ENCODE results near the gene PLA2G4F.

DNA sequence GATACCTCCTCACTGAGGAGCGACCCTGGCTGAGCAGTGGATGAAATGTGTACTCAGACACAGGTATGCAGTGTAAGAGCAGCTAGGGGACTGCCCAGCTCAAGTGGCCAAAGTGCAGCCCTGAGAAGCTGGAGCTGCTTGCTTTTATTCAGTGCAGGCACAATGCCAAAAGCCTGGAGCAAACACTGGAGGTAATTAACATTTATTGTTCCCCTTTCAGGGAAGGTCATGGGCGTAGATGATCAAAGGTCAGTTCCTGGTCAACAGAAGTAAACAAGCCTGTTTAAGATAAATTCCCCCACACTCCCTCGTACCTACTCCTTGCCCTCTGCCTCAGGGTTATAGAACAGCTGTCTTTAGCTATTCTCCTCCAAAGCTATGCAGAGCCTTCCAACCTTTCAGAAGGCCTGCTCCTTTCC, 17.5 kb downstream of the PLA2G4F start:
- TF ChIP-seq RAD21 (IDR thresholded peaks at IDR 0.05; ENCODE audit: low read depth) (no peak), ZNF274 (IDR thresholded peaks at IDR 0.05; ENCODE audit: low read depth, low read length) (no peak), POLR2AphosphoS5 (IDR thresholded peaks at IDR 0.05; ENCODE audit: low read depth, low read length) (no peak), EZH2 (IDR thresholded peaks at IDR 0.05) (no peak), CBX3 (IDR thresholded peaks at IDR 0.05; ENCODE audit: low read depth) (no peak), EZH2phosphoT487 (IDR thresholded peaks at IDR 0.05; ENCODE audit: borderline replicate concordance) (no peak), POLR2A (IDR thresholded peaks at IDR 0.05; ENCODE audit: borderline replicate concordance, extremely low read depth, insufficient read depth, insufficient read length) (no peak), JUND (IDR thresholded peaks at IDR 0.05) (no peak), SRF (IDR thresholded peaks at IDR 0.05; ENCODE audit: low read depth) (no peak), TCF7L2 (IDR thresholded peaks at IDR 0.05; ENCODE audit: borderline replicate concordance, extremely low read depth, insufficient read depth, insufficient read length) (no peak)
- TF ChIP-seq, protein P1, sequence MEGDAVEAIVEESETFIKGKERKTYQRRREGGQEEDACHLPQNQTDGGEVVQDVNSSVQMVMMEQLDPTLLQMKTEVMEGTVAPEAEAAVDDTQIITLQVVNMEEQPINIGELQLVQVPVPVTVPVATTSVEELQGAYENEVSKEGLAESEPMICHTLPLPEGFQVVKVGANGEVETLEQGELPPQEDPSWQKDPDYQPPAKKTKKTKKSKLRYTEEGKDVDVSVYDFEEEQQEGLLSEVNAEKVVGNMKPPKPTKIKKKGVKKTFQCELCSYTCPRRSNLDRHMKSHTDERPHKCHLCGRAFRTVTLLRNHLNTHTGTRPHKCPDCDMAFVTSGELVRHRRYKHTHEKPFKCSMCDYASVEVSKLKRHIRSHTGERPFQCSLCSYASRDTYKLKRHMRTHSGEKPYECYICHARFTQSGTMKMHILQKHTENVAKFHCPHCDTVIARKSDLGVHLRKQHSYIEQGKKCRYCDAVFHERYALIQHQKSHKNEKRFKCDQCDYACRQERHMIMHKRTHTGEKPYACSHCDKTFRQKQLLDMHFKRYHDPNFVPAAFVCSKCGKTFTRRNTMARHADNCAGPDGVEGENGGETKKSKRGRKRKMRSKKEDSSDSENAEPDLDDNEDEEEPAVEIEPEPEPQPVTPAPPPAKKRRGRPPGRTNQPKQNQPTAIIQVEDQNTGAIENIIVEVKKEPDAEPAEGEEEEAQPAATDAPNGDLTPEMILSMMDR (IDR thresholded peaks at IDR 0.05 in 2 of 3, conservative IDR thresholded peaks at IDR 0.05 in 1 of 3; ENCODE audit: borderline replicate concordance in 1 of 3, insufficient read depth in 1 of 3, low read depth in 2 of 3, low read length in 2 of 3) = no peak
- TF ChIP-seq, protein P2, sequence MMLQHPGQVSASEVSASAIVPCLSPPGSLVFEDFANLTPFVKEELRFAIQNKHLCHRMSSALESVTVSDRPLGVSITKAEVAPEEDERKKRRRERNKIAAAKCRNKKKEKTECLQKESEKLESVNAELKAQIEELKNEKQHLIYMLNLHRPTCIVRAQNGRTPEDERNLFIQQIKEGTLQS (IDR thresholded peaks at IDR 0.05) = no peak
- TF ChIP-seq, protein P3, sequence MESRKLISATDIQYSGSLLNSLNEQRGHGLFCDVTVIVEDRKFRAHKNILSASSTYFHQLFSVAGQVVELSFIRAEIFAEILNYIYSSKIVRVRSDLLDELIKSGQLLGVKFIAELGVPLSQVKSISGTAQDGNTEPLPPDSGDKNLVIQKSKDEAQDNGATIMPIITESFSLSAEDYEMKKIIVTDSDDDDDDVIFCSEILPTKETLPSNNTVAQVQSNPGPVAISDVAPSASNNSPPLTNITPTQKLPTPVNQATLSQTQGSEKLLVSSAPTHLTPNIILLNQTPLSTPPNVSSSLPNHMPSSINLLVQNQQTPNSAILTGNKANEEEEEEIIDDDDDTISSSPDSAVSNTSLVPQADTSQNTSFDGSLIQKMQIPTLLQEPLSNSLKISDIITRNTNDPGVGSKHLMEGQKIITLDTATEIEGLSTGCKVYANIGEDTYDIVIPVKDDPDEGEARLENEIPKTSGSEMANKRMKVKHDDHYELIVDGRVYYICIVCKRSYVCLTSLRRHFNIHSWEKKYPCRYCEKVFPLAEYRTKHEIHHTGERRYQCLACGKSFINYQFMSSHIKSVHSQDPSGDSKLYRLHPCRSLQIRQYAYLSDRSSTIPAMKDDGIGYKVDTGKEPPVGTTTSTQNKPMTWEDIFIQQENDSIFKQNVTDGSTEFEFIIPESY (IDR thresholded peaks at IDR 0.05; ENCODE audit: extremely low read depth, insufficient replicate concordance, low read length) = no peak

Measured in HCT116 (cell line).